Measurements from ENCODE around the gene TRPV3.

Gene TRPV3

DNA sequence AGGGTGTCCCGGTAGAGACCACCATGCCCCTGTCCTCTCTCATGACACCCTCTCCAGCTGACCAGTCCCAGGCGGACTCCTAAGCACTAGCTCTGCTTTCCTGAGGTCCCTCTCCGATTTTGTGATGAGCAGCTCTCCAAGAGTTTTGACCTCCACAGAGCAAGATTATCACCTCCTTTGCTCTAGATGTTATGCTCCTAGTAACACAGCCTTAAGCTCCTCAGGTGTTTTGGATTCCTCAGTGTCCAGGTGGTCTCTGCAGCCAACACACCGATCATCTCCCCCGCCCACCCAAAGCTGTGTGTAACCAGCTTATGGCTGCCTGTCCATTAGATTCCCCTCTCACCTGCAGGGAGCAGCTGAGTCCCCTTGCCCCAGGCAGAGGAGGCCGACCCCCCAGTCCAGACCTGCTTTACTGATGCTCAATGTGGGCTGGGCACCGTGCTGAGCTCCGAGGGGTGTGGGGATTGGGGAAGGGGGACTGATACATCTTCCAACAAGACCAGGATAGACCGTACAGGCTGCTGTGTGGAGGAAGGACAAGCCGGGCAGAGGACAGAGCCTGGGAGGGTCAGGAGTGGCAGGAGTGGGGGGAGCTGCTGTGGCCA is 2.3 kb downstream of the TRPV3 start:
- ChIA-PET CTCF (interaction anchor here (0.8 kb wide), 1 partner anchor 8 kb away, joined by 3 read pairs; no protein-coding TSS in a partner anchor), POLR2A (no interaction called here)
- no peaks in the 10 kb centered on the region for H3K36me3 ChIP-seq (ENCODE audit: control insufficient read depth in 4 of 4, insufficient read depth in 4 of 4, low read length in 3 of 4)
- no peak overlapping the region for H3K4me3 ChIP-seq (ENCODE audit: control insufficient read depth in 1 of 7, extremely low read depth in 1 of 7, insufficient read depth in 4 of 7, low read depth in 2 of 7, low read length in 6 of 7)
- WGBS (ENCODE audit: insufficient coverage), result 90% methylated on average over 8 of the region's 10 CpGs
- no peaks in the 10 kb centered on the region for H3K27me3 ChIP-seq (replicated peaks in 2 of 5; ENCODE audit: control insufficient read depth in 4 of 5, insufficient read depth in 5 of 5, low read length in 4 of 5)
- no peaks in the 10 kb centered on the region for H3K9me3 ChIP-seq (ENCODE audit: control extremely low read depth in 1 of 5, control insufficient read depth in 4 of 5, insufficient read depth in 2 of 5, low read depth in 1 of 5, low read length in 4 of 5)
- no peak for DNase-seq
- H3K27ac ChIP-seq (ENCODE audit: insufficient read depth in 1 of 2, low read depth in 1 of 2, low read length in 2 of 2, poor library complexity in 1 of 2, severe bottlenecking in 2 of 2), result no peak overlapping the region
- H3K4me1 ChIP-seq (ENCODE audit: control extremely low read depth in 1 of 4, control insufficient read depth in 4 of 4, insufficient read depth in 4 of 4, low read length in 3 of 4), result peaks cover 0 to 1% (median 0%) of the 10 kb centered on the region in 4 experiments

DNA sequence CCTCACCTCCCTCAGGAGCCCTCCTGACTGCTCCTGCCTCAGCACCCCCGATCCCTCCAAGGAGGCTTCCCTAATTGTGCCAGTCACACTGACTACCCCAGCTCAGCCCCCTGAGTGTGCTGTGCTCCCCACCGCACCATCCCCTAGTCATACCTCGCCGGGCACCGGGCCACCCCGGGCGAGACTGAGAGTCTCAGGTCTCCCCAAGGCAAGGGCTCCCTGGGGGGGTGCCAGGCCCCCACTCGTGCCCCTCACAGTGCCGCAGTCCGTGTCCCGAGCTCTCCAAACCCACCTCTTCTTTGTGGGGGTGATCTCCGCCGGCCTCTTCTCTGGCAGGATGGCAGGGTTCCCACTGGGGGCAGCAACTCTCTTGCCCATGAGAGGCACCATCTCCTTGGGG is 3.2 kb downstream of the TRPV3 start:
- H3K27me3 ChIP-seq (replicated peaks in 2 of 5; ENCODE audit: control insufficient read depth in 4 of 5, insufficient read depth in 5 of 5, low read length in 4 of 5), result no peaks in the 10 kb centered on the region
- CTCF ChIA-PET, result interaction anchor here (0.6 to 1.0 kb wide), 2 partner anchors 8 to 27 kb away, joined by 3 read pairs; no protein-coding TSS in a partner anchor
- DNase-seq, result no peak
- H3K27ac ChIP-seq (ENCODE audit: insufficient read depth in 1 of 2, low read depth in 1 of 2, low read length in 2 of 2, poor library complexity in 1 of 2, severe bottlenecking in 2 of 2), result no peak overlapping the region
- no peak overlapping the region for H3K4me3 ChIP-seq (ENCODE audit: control insufficient read depth in 1 of 7, extremely low read depth in 1 of 7, insufficient read depth in 4 of 7, low read depth in 2 of 7, low read length in 6 of 7)
- no peaks in the 10 kb centered on the region for H3K9me3 ChIP-seq (ENCODE audit: control extremely low read depth in 1 of 5, control insufficient read depth in 4 of 5, insufficient read depth in 2 of 5, low read depth in 1 of 5, low read length in 4 of 5)
- POLR2A ChIA-PET, result no interaction called here
- peaks cover 0 to 1% (median 0%) of the 10 kb centered on the region in 4 experiments for H3K4me1 ChIP-seq (ENCODE audit: control extremely low read depth in 1 of 4, control insufficient read depth in 4 of 4, insufficient read depth in 4 of 4, low read length in 3 of 4)
- H3K36me3 ChIP-seq (ENCODE audit: control insufficient read depth in 4 of 4, insufficient read depth in 4 of 4, low read length in 3 of 4), result no peaks in the 10 kb centered on the region
- 91% methylated on average over 12 of the region's 13 CpGs for WGBS (ENCODE audit: insufficient coverage)

DNA sequence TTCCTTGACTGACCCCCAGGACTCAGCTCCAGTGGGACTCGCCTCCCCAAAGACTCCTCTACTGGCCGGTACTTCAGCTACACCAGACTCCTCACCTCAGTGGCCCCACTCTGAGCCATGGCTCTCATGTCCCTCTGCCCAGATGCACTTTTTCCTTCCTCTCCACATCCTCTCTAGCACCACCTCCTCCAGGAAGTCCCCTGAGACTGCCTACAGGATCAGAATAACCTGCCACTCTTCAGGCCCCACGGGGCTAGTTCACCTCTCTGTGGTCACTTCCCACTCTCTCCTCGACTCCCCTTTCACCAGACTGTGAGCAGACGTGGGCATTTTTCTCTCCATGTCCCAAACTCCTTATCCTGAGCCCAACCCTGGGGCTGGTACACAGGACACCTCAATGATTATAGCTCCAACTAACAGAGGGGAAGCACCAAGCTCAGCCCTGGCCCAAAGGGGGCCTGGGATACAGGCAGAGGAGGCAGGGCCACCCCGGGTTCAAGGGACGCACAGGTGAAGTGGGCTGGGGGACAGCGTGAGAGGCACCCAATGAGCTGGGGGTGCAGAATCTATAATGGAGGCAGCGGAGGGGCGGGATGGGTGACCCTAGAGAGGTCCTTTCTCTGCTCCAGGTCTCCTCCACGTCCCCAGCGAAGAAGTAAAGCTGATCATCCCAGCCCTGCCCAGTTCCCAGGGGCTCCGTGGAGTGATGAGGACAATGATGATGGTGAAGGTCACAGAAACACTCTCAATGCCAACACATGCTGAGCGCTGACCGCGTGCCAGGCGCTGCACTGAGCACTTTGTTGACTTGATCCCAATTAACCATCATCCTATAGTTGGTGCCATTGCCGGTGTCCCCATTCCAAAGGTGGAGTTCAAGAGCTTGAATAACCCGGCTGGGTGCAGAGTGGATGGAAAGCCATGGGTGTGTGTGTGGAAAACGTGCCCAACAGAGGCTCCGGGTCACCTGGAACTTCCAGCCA is 3.9 kb downstream of the TRPV3 start:
- Histone ChIP-seq H3K27me3 (replicated peaks in 2 of 5; ENCODE audit: control insufficient read depth in 4 of 5, insufficient read depth in 5 of 5, low read length in 4 of 5) (no peaks in the 10 kb centered on the region), H3K9me3 (ENCODE audit: control extremely low read depth in 1 of 5, control insufficient read depth in 4 of 5, insufficient read depth in 2 of 5, low read depth in 1 of 5, low read length in 4 of 5) (no peaks in the 10 kb centered on the region), H3K4me1 (ENCODE audit: control extremely low read depth in 1 of 4, control insufficient read depth in 4 of 4, insufficient read depth in 4 of 4, low read length in 3 of 4) (peaks cover 0 to 1% (median 0%) of the 10 kb centered on the region in 4 experiments), H3K27ac (ENCODE audit: insufficient read depth in 1 of 2, low read depth in 1 of 2, low read length in 2 of 2, poor library complexity in 1 of 2, severe bottlenecking in 2 of 2) (no peak overlapping the region), H3K36me3 (ENCODE audit: control insufficient read depth in 4 of 4, insufficient read depth in 4 of 4, low read length in 3 of 4) (no peaks in the 10 kb centered on the region), H3K4me3 (ENCODE audit: control insufficient read depth in 1 of 7, extremely low read depth in 1 of 7, insufficient read depth in 4 of 7, low read depth in 2 of 7, low read length in 6 of 7) (no peak overlapping the region)
- DNase-seq, result no peak
- 89% methylated on average over 15 of the region's 21 CpGs for WGBS (ENCODE audit: insufficient coverage)
- ChIA-PET POLR2A (no interaction called here), CTCF (interaction anchor here (1.0 kb wide), 1 partner anchor 9 kb away, joined by 3 read pairs; no protein-coding TSS in a partner anchor)

DNA sequence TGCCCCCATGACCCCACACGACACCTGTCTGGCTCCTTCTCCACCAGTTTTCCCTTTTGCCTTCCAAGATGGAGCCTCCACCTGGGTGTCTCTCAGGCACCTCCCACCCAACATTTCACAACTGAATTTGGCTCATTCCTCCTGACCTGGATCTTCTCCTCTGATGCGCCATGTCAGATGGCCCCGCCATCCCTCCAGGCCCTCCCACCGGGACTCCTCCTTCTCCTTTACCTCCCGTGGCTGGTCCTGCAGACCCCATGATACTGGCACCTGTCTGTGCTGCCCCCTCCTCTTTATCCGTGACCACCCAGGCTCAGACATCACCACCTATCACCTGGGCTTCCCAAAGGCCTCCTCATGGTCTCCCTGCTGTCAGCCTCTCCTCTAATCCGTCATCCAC is 4.7 kb downstream of the TRPV3 start:
- DNase-seq, result no peak
- 97% methylated on average over 7 of the region's 7 CpGs for WGBS (ENCODE audit: insufficient coverage)
- POLR2A ChIA-PET, result no interaction called here
- CTCF ChIA-PET, result no interaction called here
- no peaks in the 10 kb centered on the region for H3K36me3 ChIP-seq (ENCODE audit: control insufficient read depth in 4 of 4, insufficient read depth in 4 of 4, low read length in 3 of 4)
- H3K4me1 ChIP-seq (ENCODE audit: control extremely low read depth in 1 of 4, control insufficient read depth in 4 of 4, insufficient read depth in 4 of 4, low read length in 3 of 4), result no peaks in the 10 kb centered on the region
- no peaks in the 10 kb centered on the region for H3K9me3 ChIP-seq (ENCODE audit: control extremely low read depth in 1 of 5, control insufficient read depth in 4 of 5, insufficient read depth in 2 of 5, low read depth in 1 of 5, low read length in 4 of 5)
- H3K4me3 ChIP-seq (ENCODE audit: control insufficient read depth in 1 of 7, extremely low read depth in 1 of 7, insufficient read depth in 4 of 7, low read depth in 2 of 7, low read length in 6 of 7), result no peak overlapping the region
- H3K27me3 ChIP-seq (replicated peaks in 2 of 5; ENCODE audit: control insufficient read depth in 4 of 5, insufficient read depth in 5 of 5, low read length in 4 of 5), result no peaks in the 10 kb centered on the region
- H3K27ac ChIP-seq (ENCODE audit: insufficient read depth in 1 of 2, low read depth in 1 of 2, low read length in 2 of 2, poor library complexity in 1 of 2, severe bottlenecking in 2 of 2), result no peak overlapping the region

DNA sequence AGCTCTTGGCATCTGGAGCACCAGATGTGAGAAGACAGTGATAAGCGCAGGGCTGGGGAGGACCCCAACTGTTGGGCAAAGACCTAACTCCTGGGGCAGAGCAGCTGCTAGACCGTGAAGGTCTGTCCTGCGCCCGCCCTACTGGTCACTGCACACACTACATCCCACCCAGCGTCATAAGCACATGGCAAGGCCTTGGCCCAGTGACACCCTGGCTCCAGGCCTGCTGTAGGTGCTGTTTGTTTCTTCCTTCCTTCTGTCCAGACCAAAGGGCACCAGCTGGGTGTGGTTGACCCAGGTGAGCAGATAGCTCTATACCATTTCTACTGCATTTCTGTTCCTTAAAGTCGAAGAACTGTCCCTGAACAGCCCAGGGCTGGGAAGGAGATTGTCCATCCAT is 6.4 kb downstream of the TRPV3 start:
- 80% methylated on average over 6 of the region's 6 CpGs for WGBS (ENCODE audit: insufficient coverage)
- Histone ChIP-seq H3K36me3 (ENCODE audit: control insufficient read depth in 4 of 4, insufficient read depth in 4 of 4, low read length in 3 of 4) (no peaks in the 10 kb centered on the region), H3K9me3 (ENCODE audit: control extremely low read depth in 1 of 5, control insufficient read depth in 4 of 5, insufficient read depth in 2 of 5, low read depth in 1 of 5, low read length in 4 of 5) (no peaks in the 10 kb centered on the region), H3K4me1 (ENCODE audit: control extremely low read depth in 1 of 4, control insufficient read depth in 4 of 4, insufficient read depth in 4 of 4, low read length in 3 of 4) (no peaks in the 10 kb centered on the region), H3K4me3 (ENCODE audit: control insufficient read depth in 1 of 7, extremely low read depth in 1 of 7, insufficient read depth in 4 of 7, low read depth in 2 of 7, low read length in 6 of 7) (no peak overlapping the region), H3K27ac (ENCODE audit: insufficient read depth in 1 of 2, low read depth in 1 of 2, low read length in 2 of 2, poor library complexity in 1 of 2, severe bottlenecking in 2 of 2) (no peak overlapping the region), H3K27me3 (replicated peaks in 2 of 5; ENCODE audit: control insufficient read depth in 4 of 5, insufficient read depth in 5 of 5, low read length in 4 of 5) (no peaks in the 10 kb centered on the region)
- ChIA-PET CTCF (no interaction called here), POLR2A (no interaction called here)
- DNase-seq, result peak in 1 of 3 donors; percentile 7

DNA sequence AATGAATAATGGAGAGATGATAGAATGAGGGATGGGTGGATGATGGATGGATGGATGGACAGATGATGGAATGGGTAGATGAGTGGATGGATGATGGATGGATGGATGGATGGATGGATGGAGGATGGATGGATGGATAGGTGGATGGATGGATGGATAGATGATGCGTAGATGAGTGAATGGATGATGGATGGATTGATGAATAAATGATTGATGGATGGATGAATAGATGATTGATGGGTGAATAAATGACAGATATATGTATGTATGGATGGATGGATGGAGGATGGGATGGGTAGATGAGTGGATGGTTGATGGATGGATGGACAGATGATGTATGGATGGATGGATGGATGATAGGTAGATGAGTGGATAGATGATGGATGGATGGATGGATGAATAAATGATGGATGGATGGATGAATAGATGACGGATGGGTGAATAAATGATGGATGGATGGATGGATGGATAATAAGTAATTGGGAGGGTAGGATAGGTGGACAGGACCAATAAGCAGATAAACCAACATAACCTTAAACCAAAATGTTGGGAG is 7.9 kb downstream of the TRPV3 start:
- Histone ChIP-seq H3K27me3 (replicated peaks in 2 of 5; ENCODE audit: control insufficient read depth in 4 of 5, insufficient read depth in 5 of 5, low read length in 4 of 5) (no peaks in the 10 kb centered on the region), H3K27ac (ENCODE audit: insufficient read depth in 1 of 2, low read depth in 1 of 2, low read length in 2 of 2, poor library complexity in 1 of 2, severe bottlenecking in 2 of 2) (no peak overlapping the region), H3K4me3 (ENCODE audit: control insufficient read depth in 1 of 7, extremely low read depth in 1 of 7, insufficient read depth in 4 of 7, low read depth in 2 of 7, low read length in 6 of 7) (no peak overlapping the region), H3K4me1 (ENCODE audit: control extremely low read depth in 1 of 4, control insufficient read depth in 4 of 4, insufficient read depth in 4 of 4, low read length in 3 of 4) (no peaks in the 10 kb centered on the region), H3K9me3 (ENCODE audit: control extremely low read depth in 1 of 5, control insufficient read depth in 4 of 5, insufficient read depth in 2 of 5, low read depth in 1 of 5, low read length in 4 of 5) (no peaks in the 10 kb centered on the region), H3K36me3 (ENCODE audit: control insufficient read depth in 4 of 4, insufficient read depth in 4 of 4, low read length in 3 of 4) (no peaks in the 10 kb centered on the region)
- ChIA-PET POLR2A (no interaction called here), CTCF (no interaction called here)
- DNase-seq, result no peak
- WGBS (ENCODE audit: insufficient coverage), result 100% methylated on average over 1 of the region's 2 CpGs

DNA sequence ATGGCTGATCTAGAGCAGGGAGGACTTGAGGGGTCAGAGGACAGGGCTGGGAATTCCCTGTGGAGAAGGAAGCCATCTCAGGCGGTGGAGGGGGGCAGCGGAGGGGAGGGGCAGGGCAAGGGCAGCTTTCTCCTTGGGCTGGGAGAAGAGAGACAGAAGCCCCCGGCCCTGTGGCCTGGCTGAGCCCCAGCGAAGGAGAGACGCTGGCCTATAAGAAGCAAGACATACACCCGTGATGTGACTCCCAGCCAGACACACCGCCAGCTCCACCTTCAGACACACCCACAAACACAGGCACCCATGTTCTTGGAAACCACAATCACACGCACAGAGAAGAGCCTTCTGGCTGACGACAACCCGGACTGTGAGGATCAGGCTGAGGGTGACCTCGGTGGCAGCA is 10.0 kb downstream of the TRPV3 start:
- 85% methylated on average over 8 of the region's 11 CpGs for WGBS (ENCODE audit: insufficient coverage)
- ChIA-PET POLR2A (no interaction called here), CTCF (interaction anchor here (1.3 kb wide), 1 partner anchor 8 kb away, joined by 3 read pairs; no protein-coding TSS in a partner anchor)
- Histone ChIP-seq H3K4me1 (ENCODE audit: control extremely low read depth in 1 of 4, control insufficient read depth in 4 of 4, insufficient read depth in 4 of 4, low read length in 3 of 4) (no peaks in the 10 kb centered on the region), H3K36me3 (ENCODE audit: control insufficient read depth in 4 of 4, insufficient read depth in 4 of 4, low read length in 3 of 4) (no peaks in the 10 kb centered on the region), H3K27me3 (replicated peaks in 2 of 5; ENCODE audit: control insufficient read depth in 4 of 5, insufficient read depth in 5 of 5, low read length in 4 of 5) (no peaks in the 10 kb centered on the region), H3K27ac (ENCODE audit: insufficient read depth in 1 of 2, low read depth in 1 of 2, low read length in 2 of 2, poor library complexity in 1 of 2, severe bottlenecking in 2 of 2) (no peak overlapping the region), H3K9me3 (ENCODE audit: control extremely low read depth in 1 of 5, control insufficient read depth in 4 of 5, insufficient read depth in 2 of 5, low read depth in 1 of 5, low read length in 4 of 5) (no peaks in the 10 kb centered on the region), H3K4me3 (ENCODE audit: control insufficient read depth in 1 of 7, extremely low read depth in 1 of 7, insufficient read depth in 4 of 7, low read depth in 2 of 7, low read length in 6 of 7) (no peak overlapping the region)
- DNase-seq, result peak in 1 of 3 donors; percentile 8
